Stimulated activated CD4-positive, alpha-beta T cell treated with anti-CD3 and anti-CD28 coated beads, TNF-alpha, amount 100 ng/mL, for 4 hours (primary cell): ENCODE measurements around the gene FLT4.

ENCODE experiments used
- DNase-seq, 3 experiments: peaks; one replicate each; pipeline ENCODE4 v3.0.0-alpha.2; 2020; ENCODE audit warnings: low read depth in 3 of 3

Gene FLT4

DNA sequence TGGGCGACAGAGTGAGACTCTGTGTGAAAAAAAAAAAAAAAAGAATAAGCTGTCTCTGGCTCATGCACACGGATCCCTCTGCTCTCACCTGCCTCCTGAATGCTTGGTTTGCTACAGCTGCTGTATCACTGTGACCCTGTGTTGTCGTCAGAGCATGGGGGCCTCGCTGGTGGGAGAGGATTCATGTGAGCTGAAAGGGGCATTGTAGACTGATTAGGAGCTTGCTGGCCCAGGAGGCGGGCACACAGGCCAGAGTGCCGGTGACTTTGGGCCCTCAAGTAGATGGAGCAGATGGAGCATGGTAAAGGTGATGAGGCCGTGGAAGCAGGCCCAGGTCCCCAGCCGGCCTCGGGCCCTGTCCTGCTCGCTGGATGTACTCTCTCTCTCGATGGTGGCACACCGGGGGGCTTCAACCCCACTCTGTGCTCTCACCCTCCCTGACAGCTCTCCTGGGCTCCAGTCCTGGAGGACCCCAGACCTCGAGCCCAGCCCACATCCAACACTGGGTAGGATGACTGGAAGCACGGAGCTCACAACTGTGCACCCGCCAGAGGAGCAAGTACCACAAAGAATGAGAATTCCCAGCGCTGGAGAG lies 7.1 kb downstream of the FLT4 start:
- DNase-seq = no peak

DNA sequence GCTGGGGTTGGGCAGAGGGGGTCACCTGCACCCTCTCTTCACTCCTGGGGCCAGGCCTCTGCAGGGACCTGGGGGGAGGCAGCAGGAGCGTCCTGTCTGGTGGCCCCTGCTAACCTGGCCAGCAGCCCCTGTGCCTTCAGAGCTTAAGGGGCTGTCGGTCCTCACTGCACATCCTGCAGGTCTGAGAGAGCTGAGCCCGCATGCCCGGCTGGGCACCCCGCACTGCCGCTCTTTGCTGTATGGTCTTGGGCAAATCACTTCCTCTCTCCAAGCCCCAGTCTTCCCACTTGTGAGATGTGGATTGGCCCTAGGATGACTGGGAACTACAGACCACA lies 7.9 kb downstream of the FLT4 start:
- DNase-seq = no peak

DNA sequence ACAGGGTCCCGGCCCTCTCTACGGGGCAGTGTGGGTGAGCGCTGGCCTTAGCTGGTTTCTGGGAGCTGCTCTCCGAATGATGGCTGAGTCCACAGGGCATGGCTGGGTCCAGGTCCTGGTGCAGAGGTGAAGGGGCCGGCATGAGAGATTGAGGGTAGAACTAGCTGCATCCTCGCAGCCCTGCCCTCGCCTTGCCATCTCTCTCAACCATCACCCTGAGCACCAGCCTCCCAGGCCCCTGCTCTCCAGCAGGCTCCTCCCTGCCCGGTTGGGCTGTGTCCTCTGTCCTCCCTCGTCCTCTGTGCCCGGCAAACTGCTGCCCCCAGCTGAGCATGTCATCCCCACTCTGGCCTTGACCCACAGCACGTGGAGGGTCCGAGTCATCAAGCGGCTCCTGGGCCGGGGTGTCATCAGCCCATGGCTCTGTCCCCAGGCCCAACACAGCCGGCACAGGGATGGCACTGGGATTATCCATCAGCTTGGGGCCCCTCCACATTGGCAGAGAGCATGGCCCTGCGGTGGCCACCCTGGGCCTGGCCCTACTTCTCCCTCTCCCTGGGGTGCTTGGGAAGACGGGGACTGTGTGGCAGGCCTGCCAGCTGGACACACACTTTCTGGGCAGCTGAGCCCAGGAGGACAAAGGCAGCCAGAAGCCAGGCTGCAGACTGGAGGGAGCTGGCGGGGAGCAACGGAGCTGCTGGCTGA lies 8.4 kb downstream of the FLT4 start:
- DNase-seq = no peak

DNA sequence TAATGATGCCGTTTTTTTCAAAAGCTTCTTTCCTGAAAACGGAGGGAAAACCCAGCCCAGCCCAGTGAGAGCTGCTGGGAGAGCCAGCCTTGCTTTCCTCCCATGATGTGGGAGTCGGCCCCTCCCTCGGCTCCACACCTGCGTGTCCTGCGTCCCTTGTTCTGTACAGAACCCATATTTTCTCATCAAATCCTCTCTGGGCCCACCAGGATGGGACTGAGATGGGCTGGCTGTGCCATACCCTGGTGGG lies 8.9 kb downstream of the FLT4 start:
- no peak for DNase-seq

DNA sequence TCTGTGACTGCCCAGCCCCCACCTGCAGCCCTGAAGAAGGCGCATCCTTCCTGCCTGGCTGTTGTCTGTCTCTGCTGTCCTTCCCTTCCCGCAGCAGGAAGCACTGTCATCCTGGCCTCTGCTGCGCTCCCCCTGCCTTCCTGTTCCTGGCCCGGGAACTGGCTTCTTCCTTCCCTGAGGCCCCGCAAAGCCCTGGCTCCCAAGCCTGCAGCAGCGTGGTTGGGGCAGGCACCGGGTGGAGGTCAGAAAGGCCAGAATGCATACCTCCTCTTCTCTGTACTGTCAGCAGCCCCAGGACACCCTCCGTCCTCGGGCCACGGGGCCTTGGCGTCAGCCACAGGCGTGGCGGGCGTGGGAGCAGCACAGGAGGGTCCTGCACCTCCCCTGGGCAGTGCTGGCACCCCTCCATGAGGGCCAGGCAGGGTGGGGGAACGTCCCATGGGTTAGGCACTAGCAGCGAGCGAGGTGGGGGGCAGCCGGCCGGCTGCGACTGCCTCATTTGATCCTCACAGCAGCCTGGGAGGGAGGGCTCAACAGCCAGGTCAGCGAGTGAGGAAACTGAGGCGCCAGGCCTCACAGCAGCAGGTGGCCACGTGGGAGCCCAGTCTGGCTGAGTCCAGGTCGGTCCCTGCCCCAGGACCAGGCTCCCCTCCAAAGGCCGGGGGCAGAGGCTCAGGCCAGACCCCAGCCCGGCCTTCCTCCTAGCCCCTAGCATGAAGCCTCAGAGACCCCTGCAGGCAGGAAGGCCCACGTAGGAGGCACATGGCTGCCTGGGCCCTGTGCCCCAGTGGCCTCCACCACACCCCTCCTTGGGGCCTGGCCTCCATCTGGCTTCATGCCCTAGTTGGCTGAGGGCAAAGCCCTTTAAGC lies 9.4 kb downstream of the FLT4 start:
- DNase-seq = no peak

DNA sequence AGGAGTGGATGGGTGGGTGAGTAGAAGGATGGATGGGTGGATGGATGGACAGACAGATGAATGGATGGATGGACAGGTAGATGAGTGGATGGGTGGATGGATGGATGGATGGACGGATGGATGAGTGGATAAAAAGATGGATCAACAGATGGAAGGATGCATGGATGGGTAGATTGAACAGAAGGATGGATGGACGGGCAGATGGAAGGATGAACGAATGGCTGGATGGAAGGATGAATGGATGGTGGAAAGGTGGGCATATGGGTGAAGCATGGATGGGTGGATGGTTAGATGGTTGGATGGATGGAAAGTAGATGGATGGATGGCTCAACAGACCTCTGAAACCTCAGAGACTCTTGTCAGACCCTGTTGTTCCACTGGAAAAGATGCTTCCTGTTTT lies 10.1 kb downstream of the FLT4 start:
- DNase-seq = no peak

DNA sequence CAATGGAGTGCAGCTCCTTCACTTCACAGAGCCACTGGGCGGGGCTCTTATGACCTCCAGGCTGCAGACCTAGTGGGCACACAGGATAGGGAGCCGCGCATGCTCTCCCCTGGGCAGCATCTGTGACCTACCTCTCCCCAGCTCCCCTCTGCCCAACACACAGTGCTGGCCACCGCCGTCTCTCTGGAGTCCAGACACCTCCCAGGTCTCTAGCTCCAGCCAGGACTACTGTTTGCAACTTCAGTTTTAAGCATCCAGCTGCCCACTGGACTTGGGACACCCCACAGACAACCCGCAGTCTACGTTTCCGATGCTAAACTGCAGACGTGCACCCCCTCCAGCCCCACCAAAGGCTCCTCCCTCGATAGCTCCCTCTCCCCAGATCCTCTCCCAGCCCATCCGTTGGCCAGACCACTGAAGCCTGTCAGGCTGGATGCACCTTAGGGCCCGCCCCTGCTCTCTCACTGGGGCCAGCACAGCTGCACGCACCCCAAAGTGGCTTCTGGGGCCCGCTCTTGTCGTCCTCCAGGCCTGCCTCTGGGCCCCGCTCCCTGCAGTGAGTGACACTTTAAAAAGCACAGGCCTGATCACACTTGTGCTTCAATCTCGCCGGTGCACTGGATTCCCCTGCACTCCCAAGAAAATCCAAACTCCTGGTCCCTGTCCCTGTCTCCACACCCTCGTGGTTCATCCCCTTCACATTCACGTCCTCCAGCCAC lies 11.3 kb downstream of the FLT4 start:
- no peak for DNase-seq

DNA sequence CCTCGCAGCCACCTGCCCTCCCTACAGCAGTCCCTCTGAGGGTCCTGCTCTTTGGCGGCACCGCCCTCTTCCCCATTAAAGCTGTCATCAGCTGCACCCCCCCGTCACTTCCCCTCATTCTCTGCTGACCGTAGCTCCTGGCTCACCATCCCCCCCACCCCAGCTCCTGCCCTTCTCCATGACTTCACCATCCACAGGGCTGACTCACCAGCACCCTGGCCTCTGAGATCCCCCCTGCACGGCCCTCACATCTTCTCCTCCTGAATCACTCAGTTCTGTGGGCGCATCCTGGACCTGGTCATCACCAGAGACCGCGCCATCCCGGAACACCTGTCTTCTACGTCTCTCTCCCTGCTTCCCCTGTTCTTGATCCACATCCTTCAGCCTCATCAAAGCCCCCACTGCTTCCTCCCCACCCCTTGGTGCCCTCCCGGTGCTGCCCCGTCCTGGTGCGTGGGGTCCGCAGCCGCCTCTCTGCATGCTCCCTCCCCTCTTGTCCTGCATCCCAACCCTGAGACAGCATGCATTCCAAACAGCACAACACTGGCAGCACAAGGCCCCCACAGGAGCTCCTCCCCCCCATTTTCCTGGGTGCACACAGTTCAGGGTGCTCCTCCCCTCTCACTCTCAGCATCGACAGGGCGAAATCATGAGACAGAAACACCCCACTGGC lies 12.9 kb downstream of the FLT4 start:
- no peak for DNase-seq

DNA sequence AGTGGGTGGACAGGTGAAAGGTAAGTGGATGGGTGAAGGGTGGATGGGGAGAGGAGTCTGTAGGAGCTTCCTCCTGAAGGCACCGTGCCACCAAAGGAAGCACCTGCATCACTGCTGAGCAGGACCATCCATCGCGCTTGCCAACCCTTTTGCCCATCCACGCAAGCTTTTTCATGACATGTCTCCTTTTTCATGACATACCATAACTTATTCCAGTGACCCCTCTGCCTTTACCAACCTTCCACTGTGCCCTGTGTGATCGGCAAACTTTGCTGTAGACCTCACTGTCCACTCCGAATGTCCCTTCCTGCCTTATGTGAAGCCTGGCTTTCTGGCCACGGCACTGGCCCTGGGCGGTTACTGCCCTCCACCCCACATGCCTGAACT lies 13.4 kb downstream of the FLT4 start:
- DNase-seq = no peak

DNA sequence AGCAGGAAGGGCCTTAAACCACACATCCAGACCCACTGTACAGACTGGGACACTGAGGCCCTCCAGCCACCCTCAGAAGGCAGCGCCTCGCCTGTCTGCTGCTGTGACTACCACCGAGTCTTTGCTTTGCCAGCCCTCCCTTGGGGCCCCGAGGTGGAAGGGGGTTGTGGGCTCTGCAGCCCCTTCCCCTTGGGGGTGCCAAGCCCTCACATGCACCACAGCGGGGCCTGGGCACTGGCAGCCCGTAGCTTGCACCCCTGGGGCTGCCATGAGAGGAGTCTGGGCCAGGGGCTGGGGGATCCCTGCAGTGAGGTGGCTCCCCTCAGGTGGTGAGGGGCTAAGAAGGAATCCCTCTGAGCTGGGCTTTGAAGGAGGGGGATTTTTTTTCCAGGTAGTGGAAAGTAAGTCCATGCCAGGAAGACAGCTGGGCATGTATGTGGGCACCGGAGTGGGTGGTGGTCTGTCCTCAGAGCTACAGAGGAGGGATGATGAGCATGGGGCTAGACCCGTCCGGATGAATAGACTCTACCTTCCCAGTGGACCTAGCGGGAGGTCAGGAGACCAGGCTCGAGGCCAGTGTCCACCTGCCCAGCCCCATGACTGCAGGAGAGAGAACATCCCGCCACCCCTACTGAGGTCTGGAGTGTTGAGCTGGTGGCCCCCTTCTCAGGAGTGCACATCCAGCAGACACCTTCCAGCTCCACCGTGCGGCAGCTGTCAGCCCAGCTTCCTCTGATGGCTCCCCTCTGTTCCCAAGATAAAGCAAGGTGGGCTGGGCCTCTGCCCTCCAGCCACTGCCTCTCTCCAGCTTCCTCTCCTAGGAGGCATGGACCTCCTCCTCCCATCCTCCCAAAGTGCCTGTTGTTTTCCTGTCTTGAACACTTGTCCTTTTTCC lies 15.9 kb downstream of the FLT4 start:
- no peak for DNase-seq

DNA sequence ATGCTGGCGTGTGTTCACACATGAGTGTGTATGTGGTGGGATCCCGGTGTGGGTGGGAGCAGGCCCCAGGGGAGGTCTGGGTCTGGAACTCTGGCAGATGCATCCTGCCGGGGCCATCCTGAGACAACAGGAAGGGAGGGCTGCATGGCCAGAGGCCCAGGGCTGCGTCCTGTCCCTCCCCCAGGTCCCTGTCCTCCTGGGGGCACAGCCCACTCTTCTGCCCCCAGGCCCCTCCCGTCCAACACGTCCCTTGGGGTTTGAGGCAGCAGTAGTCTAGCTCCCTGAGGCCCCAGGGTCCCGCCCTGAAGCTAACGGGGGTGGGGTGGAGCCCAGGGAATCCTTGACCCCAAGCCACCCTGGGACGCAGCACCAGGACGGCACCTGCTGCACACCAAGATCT lies 16.6 kb downstream of the FLT4 start:
- DNase-seq = no peak

DNA sequence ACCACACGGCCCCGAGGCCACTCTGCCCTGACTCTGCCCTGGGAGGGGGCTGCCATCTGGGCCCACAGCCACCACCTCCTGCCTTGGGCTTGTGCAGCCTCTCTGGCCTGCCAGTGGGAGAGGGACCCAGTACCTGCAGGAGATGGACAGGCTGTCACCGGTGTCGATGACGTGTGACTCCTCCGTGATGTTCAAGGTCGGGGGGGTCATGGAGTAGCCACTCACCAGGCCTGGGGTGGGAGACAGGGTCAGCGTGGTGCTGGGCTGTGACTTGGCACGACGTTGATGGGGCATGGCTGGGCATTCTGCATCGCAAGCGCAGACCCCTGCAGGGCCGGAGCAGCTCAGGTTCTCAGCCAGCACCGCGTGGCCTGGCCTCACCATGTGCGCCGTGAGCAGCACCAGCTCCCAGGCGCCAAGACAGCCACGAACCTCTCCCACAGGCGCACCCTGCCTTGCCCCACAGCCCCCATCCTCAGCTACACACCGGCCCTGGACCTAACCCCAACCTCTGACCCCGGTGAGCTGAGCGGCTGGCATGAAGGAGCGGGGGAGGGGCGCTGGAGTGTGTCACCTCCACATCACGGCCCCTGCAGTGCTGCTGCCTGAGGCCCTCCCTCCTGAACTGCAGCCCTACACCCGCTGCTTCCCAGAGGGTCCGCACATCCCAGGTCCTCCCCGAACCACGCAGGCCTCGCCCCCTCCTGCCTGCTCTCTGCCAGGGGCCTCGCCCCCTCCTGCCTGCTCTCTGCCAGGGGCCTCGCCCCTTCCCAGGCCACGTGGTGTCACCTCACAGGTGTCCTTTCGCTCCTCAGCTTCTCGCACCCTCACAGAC lies 17.6 kb downstream of the FLT4 start:
- DNase-seq = no peak

DNA sequence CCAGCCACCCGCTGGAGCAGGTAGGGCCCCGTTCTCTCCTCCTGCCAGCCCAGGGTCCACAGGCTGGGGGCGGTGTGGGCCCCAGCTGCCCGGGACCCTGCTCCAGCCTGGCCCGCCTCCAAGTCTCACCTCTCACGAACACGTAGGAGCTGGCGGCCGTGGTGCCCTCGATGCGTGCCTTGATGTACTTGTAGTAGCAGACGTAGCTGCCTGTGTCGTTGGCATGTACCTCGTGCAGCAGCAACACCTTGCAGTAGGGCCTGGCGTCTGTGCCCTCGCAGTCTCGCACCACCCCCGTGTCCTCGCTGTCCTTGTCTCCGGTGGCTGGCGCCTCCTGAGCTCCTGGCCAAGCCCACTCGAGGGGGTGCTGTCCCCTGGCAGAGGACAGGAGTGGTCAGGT lies 19.0 kb downstream of the FLT4 start:
- no peak for DNase-seq

DNA sequence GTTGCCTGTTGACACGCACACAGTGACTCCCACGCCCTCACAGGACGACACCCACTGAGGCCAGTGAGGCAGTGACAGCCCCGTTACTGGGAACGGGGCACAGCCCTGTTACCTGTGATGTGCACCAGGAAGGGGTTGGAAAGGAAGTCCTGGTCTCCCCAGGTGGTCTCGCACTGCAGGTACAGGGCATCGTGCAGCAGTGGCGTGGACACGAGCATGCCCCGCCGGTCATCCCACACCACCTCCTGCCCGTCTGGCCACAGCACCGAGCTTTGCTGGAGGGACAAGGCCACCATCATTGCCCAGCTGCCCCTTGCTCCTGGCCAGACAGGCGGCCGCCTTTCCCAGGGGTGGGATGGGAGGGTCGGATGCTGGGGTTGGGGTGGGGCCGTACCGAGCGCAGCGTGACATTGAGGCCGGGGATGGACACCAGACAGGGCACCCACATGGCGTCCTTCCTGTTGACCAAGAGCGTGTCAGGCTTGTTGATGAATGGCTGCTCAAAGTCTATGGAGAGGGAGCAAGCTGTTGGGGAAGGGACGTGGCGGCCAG lies 19.5 kb downstream of the FLT4 start:
- no peak for DNase-seq

DNA sequence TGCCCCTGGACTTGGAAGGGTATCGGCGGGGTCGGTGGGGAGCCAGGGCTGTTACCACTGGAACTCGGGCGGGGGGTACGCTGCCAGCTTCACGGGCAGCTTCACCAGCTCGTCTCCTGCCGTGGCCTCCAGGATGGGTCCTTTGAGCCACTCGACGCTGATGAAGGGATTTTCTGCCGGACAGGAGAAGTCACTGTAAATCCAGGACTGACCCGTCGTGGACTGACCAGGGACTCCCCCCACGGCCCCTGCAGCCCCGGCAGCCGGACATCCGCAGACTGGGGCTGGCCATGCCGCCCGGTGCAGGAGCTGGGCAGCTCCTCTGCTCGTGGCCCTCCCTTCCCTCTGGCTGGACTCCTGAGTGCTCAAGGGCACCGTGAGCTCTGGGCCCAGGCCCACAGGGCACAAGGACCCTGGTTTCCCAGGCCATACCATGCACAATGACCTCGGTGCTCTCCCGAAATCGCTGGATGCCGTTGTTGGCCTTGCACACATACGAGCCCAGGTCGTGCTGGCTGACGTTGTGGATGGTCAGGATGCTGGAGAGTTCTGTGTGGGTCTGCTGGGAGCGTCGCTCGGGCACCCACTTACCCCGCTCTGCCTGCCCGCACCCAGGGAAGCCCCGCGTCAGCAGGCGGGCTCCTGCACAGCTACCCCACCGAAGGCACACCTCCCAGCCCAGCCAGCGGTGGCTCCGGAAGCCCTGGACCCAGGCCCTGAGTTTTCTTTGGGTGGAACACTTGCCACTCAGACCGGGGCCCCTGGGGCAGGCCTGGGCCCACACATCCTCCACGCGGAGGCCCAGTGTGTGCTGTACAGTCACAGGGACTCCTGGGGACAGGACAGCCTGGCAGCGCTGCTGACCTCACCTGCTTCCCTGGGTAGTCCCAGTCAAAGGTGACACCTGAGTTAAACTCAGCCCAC lies 20.3 kb downstream of the FLT4 start:
- DNase-seq = no peak

DNA sequence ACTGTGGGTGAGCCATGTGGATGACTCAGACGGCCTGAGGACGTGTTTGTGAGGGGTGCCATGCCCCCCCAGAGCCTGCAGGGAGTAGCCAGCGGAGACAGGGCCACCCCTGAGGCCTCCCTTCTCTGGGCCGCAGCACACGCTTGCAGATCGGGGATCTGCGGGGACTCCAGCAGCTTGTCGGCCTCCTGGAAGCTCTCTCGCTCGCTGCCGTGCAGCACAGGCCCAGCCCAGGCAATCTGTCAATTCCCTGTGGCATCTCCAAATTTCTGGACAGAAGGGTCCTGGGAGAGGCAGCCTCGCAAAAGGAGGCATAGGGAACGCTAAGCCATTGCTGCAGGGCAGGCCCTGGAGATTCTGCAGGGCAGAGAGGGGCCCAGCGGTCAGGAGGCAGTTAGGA lies 21.2 kb downstream of the FLT4 start:
- no peak for DNase-seq

DNA sequence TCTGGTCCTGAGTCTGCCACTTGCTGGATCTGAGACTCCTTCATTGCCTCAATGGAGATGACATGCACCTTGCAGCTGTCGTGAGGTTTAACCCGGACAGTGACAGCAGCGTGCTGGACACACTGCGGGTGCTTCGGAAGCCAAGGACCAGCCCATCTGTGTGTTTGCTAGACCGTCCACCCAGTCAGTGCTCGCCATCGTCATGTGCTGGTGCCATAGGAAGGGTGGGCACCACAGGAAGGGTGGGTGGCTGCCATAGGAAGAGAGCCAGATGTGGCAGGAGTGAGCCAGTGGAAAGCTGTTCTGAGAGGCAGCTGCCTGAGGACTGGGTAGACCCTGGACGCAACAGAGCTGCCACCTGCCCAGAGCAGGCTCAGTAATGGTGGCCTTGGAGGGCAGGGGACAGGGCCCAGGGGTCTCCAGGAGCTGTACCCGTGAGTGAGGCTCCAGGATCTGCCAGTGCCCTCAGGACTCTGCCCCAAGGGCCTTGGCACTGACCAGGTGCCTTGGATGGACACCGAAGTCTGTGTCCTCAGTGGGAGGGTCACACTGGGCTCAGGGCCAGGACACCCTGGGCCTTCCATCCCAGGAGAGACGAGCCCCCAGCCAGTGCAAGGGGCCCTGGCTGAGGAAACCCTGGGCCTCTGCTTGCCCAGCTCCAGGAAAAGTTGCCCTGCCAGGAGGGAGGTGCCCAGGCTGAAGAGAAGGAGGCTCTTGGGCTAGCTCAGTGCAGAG lies 21.8 kb downstream of the FLT4 start:
- DNase-seq = no peak
